ENCODE data around the gene DEGS2. TPM values are rescaled to one million over a fixed set of nuclear protein-coding genes. Genes with fewer than 3 reads are reported as not detected.
A peak's percentile ranks its signal among the peaks of the same experiment; 100 is the strongest.

The DEGS2 gene
- total and polyA plus RNA-seq, 2 of the 13 experiments (the other 11 are each of a cell fraction or from before 2014, with no cell fraction given), result 0.09 TPM

DNA sequence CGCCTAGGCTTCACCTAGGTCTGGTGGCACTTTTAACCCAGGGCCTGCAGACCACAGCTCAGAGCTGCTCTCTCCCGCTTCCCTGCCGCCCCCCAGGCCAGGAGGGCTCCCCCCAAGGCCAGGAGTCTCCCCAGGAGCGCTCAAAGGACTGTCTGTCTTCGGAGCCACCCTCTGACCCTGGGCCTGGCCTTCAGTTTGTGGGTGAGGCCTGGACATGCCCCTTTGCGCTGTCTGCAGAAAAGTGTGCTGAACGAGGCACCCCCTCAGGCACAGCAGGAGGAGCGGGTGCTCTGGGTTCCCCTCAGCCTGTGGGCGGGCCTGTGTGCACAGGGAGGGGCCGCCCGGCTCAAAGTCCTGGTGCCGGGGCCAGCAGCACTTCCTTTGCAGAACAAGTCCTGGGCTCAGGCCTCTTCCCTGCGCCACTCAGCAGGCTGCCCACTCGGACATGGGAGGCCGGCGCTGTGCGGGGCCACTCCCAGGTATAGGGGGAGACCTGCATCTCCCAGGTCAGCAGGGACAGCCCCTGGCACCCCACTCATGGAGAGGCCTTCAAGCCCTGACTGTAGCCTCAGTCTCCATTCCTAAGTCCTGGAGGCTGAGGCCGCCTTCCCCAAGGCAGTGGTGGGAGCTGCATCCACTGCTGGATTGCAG is 14.3 kb downstream of the DEGS2 start (continued):
- TF ChIP-seq ATF7 (IDR thresholded peaks at IDR 0.05) (no peak), ATF7 (CRISPR knock-in tag; IDR thresholded peaks at IDR 0.05) (no peak), ATF1 (CRISPR knock-in tag; IDR thresholded peaks at IDR 0.05) (no peak), SNAI1 (CRISPR knock-in tag; IDR thresholded peaks at IDR 0.05; ENCODE audit: borderline replicate concordance) (no peak), SMAD1 (CRISPR knock-in tag; IDR thresholded peaks at IDR 0.05; ENCODE audit: borderline replicate concordance, low read depth) (peak; percentile 62; the same call in 1 of the 2 replicates), TRIM24 (CRISPR knock-in tag; IDR thresholded peaks at IDR 0.05) (no peak), HHEX (CRISPR knock-in tag; IDR thresholded peaks at IDR 0.05) (no peak), ZNF367 (CRISPR knock-in tag; IDR thresholded peaks at IDR 0.05; ENCODE audit: borderline replicate concordance) (no peak), ZNF558 (CRISPR knock-in tag; IDR thresholded peaks at IDR 0.05; ENCODE audit: borderline replicate concordance) (peak; percentile 65), SUZ12 (IDR thresholded peaks at IDR 0.05; ENCODE audit: low read depth, low read length) (no peak), SIX4 (CRISPR knock-in tag; IDR thresholded peaks at IDR 0.05) (no peak; the same call in 1 of the 2 replicates), ETV6 (CRISPR knock-in tag; conservative IDR thresholded peaks at IDR 0.05) (no peak), ZNF878 (CRISPR knock-in tag; IDR thresholded peaks at IDR 0.05) (no peak), YY1 (IDR thresholded peaks at IDR 0.05; ENCODE audit: insufficient read depth, insufficient replicate concordance, low read depth, low read length) (peak; percentile 12), PHF5A (CRISPR knock-in tag; IDR thresholded peaks at IDR 0.05; ENCODE audit: low read depth, unreplicated experiment) (peak; percentile 46), KDM5A (IDR thresholded peaks at IDR 0.05; ENCODE audit: borderline replicate concordance, low read length) (no peak), ZFP36L2 (CRISPR knock-in tag; IDR thresholded peaks at IDR 0.05) (no peak), PITX1 (CRISPR knock-in tag; IDR thresholded peaks at IDR 0.05) (peak; percentile 47; the same call in 1 of the 2 replicates), ZNF329 (CRISPR knock-in tag; IDR thresholded peaks at IDR 0.05; ENCODE audit: low read depth) (peak; percentile 75; the same call in 1 of the 2 replicates), RBM39 (IDR thresholded peaks at IDR 0.05; ENCODE audit: low read depth, low read length, poor library complexity, severe bottlenecking) (no peak)
- TF ChIP-seq, protein P1, sequence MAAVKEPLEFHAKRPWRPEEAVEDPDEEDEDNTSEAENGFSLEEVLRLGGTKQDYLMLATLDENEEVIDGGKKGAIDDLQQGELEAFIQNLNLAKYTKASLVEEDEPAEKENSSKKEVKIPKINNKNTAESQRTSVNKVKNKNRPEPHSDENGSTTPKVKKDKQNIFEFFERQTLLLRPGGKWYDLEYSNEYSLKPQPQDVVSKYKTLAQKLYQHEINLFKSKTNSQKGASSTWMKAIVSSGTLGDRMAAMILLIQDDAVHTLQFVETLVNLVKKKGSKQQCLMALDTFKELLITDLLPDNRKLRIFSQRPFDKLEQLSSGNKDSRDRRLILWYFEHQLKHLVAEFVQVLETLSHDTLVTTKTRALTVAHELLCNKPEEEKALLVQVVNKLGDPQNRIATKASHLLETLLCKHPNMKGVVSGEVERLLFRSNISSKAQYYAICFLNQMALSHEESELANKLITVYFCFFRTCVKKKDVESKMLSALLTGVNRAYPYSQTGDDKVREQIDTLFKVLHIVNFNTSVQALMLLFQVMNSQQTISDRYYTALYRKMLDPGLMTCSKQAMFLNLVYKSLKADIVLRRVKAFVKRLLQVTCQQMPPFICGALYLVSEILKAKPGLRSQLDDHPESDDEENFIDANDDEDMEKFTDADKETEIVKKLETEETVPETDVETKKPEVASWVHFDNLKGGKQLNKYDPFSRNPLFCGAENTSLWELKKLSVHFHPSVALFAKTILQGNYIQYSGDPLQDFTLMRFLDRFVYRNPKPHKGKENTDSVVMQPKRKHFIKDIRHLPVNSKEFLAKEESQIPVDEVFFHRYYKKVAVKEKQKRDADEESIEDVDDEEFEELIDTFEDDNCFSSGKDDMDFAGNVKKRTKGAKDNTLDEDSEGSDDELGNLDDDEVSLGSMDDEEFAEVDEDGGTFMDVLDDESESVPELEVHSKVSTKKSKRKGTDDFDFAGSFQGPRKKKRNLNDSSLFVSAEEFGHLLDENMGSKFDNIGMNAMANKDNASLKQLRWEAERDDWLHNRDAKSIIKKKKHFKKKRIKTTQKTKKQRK (IDR thresholded peaks at IDR 0.05; ENCODE audit: low read length), result no peak
- TF ChIP-seq, protein P2, sequence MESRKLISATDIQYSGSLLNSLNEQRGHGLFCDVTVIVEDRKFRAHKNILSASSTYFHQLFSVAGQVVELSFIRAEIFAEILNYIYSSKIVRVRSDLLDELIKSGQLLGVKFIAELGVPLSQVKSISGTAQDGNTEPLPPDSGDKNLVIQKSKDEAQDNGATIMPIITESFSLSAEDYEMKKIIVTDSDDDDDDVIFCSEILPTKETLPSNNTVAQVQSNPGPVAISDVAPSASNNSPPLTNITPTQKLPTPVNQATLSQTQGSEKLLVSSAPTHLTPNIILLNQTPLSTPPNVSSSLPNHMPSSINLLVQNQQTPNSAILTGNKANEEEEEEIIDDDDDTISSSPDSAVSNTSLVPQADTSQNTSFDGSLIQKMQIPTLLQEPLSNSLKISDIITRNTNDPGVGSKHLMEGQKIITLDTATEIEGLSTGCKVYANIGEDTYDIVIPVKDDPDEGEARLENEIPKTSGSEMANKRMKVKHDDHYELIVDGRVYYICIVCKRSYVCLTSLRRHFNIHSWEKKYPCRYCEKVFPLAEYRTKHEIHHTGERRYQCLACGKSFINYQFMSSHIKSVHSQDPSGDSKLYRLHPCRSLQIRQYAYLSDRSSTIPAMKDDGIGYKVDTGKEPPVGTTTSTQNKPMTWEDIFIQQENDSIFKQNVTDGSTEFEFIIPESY (CRISPR knock-in tag; IDR thresholded peaks at IDR 0.05), result peak; percentile 58; the same call in 1 of the 2 replicates
- TF ChIP-seq, protein P3, sequence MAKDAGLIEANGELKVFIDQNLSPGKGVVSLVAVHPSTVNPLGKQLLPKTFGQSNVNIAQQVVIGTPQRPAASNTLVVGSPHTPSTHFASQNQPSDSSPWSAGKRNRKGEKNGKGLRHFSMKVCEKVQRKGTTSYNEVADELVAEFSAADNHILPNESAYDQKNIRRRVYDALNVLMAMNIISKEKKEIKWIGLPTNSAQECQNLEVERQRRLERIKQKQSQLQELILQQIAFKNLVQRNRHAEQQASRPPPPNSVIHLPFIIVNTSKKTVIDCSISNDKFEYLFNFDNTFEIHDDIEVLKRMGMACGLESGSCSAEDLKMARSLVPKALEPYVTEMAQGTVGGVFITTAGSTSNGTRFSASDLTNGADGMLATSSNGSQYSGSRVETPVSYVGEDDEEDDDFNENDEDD (CRISPR knock-in tag; IDR thresholded peaks at IDR 0.05; ENCODE audit: borderline replicate concordance), result peak; percentile 61; the same call in 1 of the 2 replicates

Data from HepG2 (cell line).